GM06990 (cell line): ENCODE data around the gene GLRX5.

Source experiments
- DNase-seq: peaks from one replicate; pipeline ENCODE4 v3.0.0-alpha.2; 2011; ENCODE audit not compliant: insufficient read length; ENCODE audit errors: extremely low read depth
- H3K27me3 ChIP-seq: replicated peaks from 2 replicates; pipeline ENCODE4 v1.6.0; 2011; ENCODE audit warnings: low read length; ENCODE audit not compliant: control insufficient read depth, insufficient read depth
- H3K36me3 ChIP-seq: 2 replicates; pipeline ENCODE4 v1.5.1; 2011; ENCODE audit warnings: low read length; ENCODE audit not compliant: control insufficient read depth, insufficient read depth
- H3K4me3 ChIP-seq: replicated peaks from 2 replicates; pipeline ENCODE4 v1.5.1; 2011; ENCODE audit warnings: low read depth, mild to moderate bottlenecking, control low read depth, low read length
- TF ChIP-seq, protein P1 (sequence below): IDR thresholded peaks from 2 replicates; pipeline ENCODE4 v1.5.1; 2011; ENCODE audit warnings: low read length, control low read depth, mild to moderate bottlenecking, inconsistent platforms; ENCODE audit not compliant: insufficient read depth, poor library complexity, severe bottlenecking

The GLRX5 gene

DNA sequence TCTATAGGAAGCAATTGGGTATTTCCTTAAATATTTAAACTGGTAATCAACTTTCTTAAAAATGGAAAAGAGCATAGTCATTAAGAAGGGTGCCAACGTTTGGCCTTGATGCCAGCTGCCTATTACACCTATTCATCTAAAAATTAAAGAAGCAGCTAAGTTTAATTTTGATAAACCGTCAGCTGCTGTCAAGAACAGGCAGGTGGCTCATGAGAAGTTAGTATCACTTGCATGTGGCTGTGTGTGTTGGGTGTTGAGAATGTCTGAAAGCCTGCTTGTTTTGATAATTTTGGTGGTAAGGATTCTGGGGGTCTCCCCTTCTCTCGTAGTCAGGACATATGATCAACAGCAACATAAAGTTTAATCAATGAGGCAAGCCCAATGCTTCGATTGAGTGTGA, 6.5 kb downstream of the GLRX5 start:
- H3K27me3 ChIP-seq = no peaks in the 10 kb centered on the region
- H3K4me3 ChIP-seq = no peak overlapping the region
- peaks cover 4% of the 10 kb centered on the region for H3K36me3 ChIP-seq
- no peak for DNase-seq
- TF ChIP-seq, protein P1, sequence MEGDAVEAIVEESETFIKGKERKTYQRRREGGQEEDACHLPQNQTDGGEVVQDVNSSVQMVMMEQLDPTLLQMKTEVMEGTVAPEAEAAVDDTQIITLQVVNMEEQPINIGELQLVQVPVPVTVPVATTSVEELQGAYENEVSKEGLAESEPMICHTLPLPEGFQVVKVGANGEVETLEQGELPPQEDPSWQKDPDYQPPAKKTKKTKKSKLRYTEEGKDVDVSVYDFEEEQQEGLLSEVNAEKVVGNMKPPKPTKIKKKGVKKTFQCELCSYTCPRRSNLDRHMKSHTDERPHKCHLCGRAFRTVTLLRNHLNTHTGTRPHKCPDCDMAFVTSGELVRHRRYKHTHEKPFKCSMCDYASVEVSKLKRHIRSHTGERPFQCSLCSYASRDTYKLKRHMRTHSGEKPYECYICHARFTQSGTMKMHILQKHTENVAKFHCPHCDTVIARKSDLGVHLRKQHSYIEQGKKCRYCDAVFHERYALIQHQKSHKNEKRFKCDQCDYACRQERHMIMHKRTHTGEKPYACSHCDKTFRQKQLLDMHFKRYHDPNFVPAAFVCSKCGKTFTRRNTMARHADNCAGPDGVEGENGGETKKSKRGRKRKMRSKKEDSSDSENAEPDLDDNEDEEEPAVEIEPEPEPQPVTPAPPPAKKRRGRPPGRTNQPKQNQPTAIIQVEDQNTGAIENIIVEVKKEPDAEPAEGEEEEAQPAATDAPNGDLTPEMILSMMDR = no peak

DNA sequence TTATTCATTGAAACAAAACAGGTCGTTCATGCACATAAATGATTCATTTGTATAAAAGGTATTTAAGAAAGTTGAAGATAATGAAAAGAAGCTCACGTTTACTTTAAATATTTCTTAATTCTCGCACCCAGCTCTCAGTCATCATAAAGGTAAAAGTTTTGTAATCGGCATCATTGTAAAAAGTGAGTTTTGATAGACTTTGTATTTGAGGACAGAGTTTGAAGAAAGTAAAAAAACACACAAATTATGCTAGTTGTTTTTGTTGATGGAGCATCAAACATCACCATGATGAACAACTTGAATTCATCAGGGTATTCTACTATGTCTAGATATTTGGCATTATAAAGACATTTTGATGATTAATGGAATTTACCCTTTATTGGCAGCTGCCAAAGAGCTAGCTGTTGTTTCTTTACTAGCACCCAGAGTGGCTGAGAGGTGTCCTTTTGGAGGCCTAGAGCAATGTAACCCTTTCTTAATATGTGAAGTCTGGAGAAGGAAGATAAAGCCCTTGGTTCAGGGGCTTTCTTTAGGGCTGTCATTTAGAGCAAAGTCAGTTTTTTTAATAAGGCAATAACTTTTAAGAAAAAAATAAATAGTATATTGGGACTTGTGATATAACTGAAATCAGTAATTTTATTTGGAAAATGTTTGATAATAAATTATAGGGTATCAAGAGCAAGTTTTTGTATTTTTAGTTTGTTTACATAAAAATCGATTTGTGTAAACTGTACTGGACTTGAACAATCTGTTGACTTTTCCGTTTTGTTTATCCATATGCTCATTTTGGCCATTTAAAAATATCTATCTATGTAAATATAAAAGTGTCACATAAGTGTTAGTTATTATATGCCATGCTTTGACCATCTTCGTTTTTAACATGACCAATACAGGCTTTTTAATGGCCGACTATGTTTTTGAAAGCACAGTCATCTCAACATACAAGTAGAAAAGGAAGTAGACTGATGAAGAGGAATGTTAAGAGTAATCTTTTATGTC, 7.4 kb downstream of the GLRX5 start:
- peaks cover 6% of the 10 kb centered on the region for H3K36me3 ChIP-seq
- H3K4me3 ChIP-seq = no peak overlapping the region
- TF ChIP-seq, protein P1 = no peak
- no peak for DNase-seq
- H3K27me3 ChIP-seq = no peaks in the 10 kb centered on the region

DNA sequence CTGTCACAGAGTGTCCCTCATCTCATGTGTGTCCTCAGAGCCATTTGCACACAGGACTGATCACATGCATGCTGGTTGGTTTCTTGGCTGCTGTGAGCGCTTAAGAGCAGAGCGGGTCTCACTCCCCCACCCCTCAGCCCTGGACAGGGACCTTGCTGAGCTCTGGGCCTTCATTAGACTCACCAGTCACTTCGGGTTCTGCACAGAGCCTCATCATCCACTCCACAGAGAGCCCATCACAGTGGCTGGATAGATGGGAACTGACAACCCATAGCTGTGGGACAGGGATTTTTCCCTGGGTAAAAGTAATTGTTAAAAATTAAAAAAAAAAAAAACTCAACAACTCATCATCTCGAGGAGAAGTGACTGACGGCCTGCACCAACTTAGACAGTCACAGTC, 8.2 kb downstream of the GLRX5 start:
- Histone ChIP-seq H3K4me3 (no peak overlapping the region), H3K36me3 (peaks cover 6% of the 10 kb centered on the region), H3K27me3 (no peaks in the 10 kb centered on the region)
- TF ChIP-seq, protein P1 = no peak
- no peak for DNase-seq

DNA sequence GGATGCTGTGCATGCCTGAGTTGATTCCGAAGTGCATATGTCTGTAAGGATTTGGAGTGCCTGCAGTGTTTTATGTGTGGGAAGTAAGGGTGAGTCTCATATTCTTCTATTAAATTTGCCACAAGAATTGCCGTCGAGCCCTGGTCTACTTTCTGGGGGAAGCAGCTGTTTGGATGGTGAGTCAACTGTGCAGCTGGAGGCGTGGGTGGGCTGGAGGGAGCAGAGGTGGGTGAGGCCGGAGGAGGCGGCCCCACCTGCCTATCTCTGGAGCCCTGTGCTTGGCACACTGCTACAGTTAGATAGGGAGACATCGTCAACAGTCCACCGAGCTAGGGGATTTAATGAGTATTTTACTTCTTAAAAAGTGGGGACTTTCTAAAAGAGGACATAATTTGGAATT, 9.7 kb downstream of the GLRX5 start:
- no peak for DNase-seq
- TF ChIP-seq, protein P1 = no peak
- H3K27me3 ChIP-seq = no peaks in the 10 kb centered on the region
- H3K36me3 ChIP-seq = peaks cover 6% of the 10 kb centered on the region
- H3K4me3 ChIP-seq = no peak overlapping the region

DNA sequence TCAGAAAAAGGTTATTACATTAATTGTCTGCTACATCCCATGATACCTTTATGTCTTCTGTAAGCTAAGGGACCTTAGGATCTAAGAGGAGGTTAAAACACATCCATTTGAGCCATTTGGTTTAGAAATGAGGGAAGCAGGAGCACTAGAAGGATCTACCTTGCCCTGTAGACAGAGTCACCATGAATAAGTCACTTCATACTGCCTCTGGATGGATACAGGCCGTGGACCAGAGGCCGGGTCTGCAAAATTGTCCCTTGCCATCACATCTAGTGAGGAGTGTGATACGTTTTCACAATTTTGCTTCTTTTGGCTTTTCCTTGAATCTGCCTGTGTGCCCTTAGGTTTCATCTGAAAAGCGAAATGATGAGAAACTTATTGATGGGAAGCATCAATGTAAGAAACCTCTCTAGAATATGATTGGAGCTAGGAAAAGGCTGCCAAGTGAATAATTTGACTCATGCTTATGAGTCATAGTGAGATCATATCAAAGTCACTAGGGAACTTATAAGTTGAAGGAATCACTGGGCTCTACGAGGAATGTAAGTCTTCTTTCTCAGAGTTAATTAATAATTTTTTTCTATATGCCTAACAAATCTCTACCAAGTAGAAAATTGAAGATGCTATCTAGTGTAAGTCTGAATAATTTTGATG, 10.8 kb downstream of the GLRX5 start:
- DNase-seq = no peak
- Histone ChIP-seq H3K27me3 (no peaks in the 10 kb centered on the region), H3K4me3 (no peak overlapping the region), H3K36me3 (peaks cover 6% of the 10 kb centered on the region)
- TF ChIP-seq, protein P1 = no peak
